HepG2 (cell line): Measurements from ENCODE around the gene MXRA8. TPM values are rescaled to one million over a fixed set of nuclear protein-coding genes. Genes with fewer than 3 reads are reported as not detected.

Experiments used
- ATAC-seq: fragments of 200-7000 bp; cut with Tn5 transposase; 3 replicates; pipeline ENCODE4 v1.9.1; 2020; ENCODE audit warnings: mild to moderate bottlenecking, moderate library complexity
- BruUV-seq: library from RNA; stranded (reverse); fragments of 400-500 nt; replicated peaks from 2 replicates; lab custom pipeline; 2021; lab: Mats Ljungman, UMichigan
- CTCF ChIA-PET: fragments of 300-600 bp; formaldehyde crosslinking; extraction: SDS; loops from one replicate; lab custom pipeline; 2021; ENCODE audit warnings: low total read pairs, inconsistent platforms, low intra/inter-chr PET ratio; lab: Yijun Ruan, JAX
- POLR2A ChIA-PET: fragments of 350-600 bp; sonication (Branson Sonifier 250); formaldehyde crosslinking; loops from one replicate; lab custom pipeline; 2020; ENCODE audit warnings: antibody characterized with exemption, inconsistent platforms; lab: Yijun Ruan, JAX
- DNase-seq: peaks from one replicate; pipeline ENCODE4 v3.0.0-alpha.2; 2015; ENCODE audit warnings: low spot score
- FAIRE-seq: peaks from 3 replicates; lab custom pipeline; 2011; peaks lifted over from hg19 to GRCh38; lab: Jason Lieb, UNC
- H2AFZ ChIP-seq: one replicate; pipeline ENCODE4 v1.6.1; 2011; ENCODE audit warnings: low read length, inconsistent platforms
- H3K27ac ChIP-seq: fragments of 300-600 bp; 3 replicates; pipeline ENCODE4 v1.8.0; 2011; ENCODE audit warnings: mixed run types, mild to moderate bottlenecking, mixed read lengths, low read length, inconsistent platforms; ENCODE audit not compliant: insufficient read depth; ENCODE audit errors: extremely low read length
- H3K27me3 ChIP-seq, 2 experiments: fragments of 200-600 bp in 1 of 2; 2 replicates in 1 of 2; 3 replicates in 1 of 2; pipeline versions ENCODE4 v1.6.0 to v1.8.0; 2011; ENCODE audit warnings: low read length in 2 of 2, mild to moderate bottlenecking in 2 of 2, moderate library complexity in 2 of 2, inconsistent platforms in 1 of 2; ENCODE audit not compliant: insufficient read depth in 2 of 2, control insufficient read depth in 1 of 2
- H3K36me3 ChIP-seq, 2 experiments: fragments of 200-600 bp in 1 of 2; replicated peaks in 1 of 2; 2 replicates in 1 of 2; 3 replicates in 1 of 2; pipeline versions ENCODE4 v1.5.1 to v1.8.0; 2011; ENCODE audit warnings: low read length in 2 of 2, inconsistent platforms in 1 of 2; ENCODE audit not compliant: insufficient read depth in 2 of 2, control insufficient read depth in 1 of 2
- H3K4me1 ChIP-seq: 2 replicates; pipeline ENCODE4 v1.5.1; 2012; ENCODE audit warnings: low read length, inconsistent platforms; ENCODE audit not compliant: insufficient read depth
- H3K4me2 ChIP-seq: 2 replicates; pipeline ENCODE4 v1.6.0; 2011; ENCODE audit warnings: low read depth, low read length, inconsistent platforms
- H3K4me3 ChIP-seq, 3 experiments: fragments of 200-600 bp in 1 of 3; sonication (generic), shearing (Covaris generic) in 1 of 3; replicated peaks in 1 of 3; 2 replicates each; pipeline ENCODE4 v1.5.1; 2011 to 2016; ENCODE audit warnings: low read length in 3 of 3, inconsistent platforms in 2 of 3, low read depth in 2 of 3, mild to moderate bottlenecking in 2 of 3, control low read depth in 1 of 3, mixed read lengths in 1 of 3; ENCODE audit not compliant: insufficient read depth in 1 of 3
- H3K79me2 ChIP-seq: one replicate; pipeline ENCODE4 v1.6.1; 2011; ENCODE audit warnings: low read length, inconsistent platforms; ENCODE audit not compliant: insufficient read depth
- H3K9ac ChIP-seq: 2 replicates; pipeline ENCODE4 v1.6.0; 2011; ENCODE audit warnings: mild to moderate bottlenecking, low read depth, low read length, inconsistent platforms; ENCODE audit not compliant: insufficient read depth
- H3K9me3 ChIP-seq: 2 replicates; pipeline ENCODE4 v1.5.1; 2012; ENCODE audit warnings: mild to moderate bottlenecking, low read length
- H4K20me1 ChIP-seq: 2 replicates; pipeline ENCODE4 v1.6.0; 2011; ENCODE audit warnings: inconsistent platforms, mild to moderate bottlenecking, low read length, moderate library complexity; ENCODE audit not compliant: insufficient read depth
- CBFB ChIP-seq: sonication (generic); formaldehyde crosslinking; IDR thresholded peaks from 2 replicates; pipeline ENCODE4 v1.4.0; 2020; ENCODE audit warnings: missing genetic modification reagents
- HOXA5 ChIP-seq: sonication (generic); formaldehyde crosslinking; IDR thresholded peaks from 2 replicates; pipeline ENCODE4 v1.4.0; 2020; ENCODE audit warnings: missing genetic modification reagents
- ISL2 ChIP-seq: sonication (generic); formaldehyde crosslinking; IDR thresholded peaks from 2 replicates; pipeline ENCODE4 v1.5.0; 2020; ENCODE audit warnings: missing genetic modification reagents
- SMC3 ChIP-seq: IDR thresholded peaks from 2 replicates; pipeline ENCODE4 v1.6.1; 2011; ENCODE audit warnings: low read length, improper control_type of control experiment
- SNAPC4 ChIP-seq: sonication (generic); formaldehyde crosslinking; IDR thresholded peaks from 2 replicates; pipeline ENCODE4 v1.4.0; 2020; ENCODE audit warnings: mild to moderate bottlenecking, missing genetic modification reagents
- ZNF142 ChIP-seq: sonication (generic); formaldehyde crosslinking; IDR thresholded peaks from 2 replicates; pipeline ENCODE4 v1.4.0; 2020; ENCODE audit warnings: missing genetic modification reagents
- ZNF280B ChIP-seq: sonication (generic); formaldehyde crosslinking; IDR thresholded peaks from 2 replicates; pipeline ENCODE4 v1.5.0; 2020; ENCODE audit warnings: missing genetic modification reagents, mild to moderate bottlenecking, borderline replicate concordance
- WGBS: methylation state at CpG from one replicate; pipeline ENCODE4 v1.1.6; 2017; ENCODE audit warnings: low lambda C conversion rate; 5-methylcytosine and 5-hydroxymethylcytosine counted together
- in situ Hi-C: cut with HindIII; loops from 2 replicates; pipeline ENCODE4 v1.10.0; 2017; ENCODE audit warnings: low pct_unique_long_range_greater_than_20kb; ENCODE audit not compliant: extremely low pct_ligation_motif_present
- intact Hi-C: fragments of 100-400 bp; cut with micrococcal nuclease; formaldehyde crosslinking; loops from one replicate; pipeline ENCODE4 v1.10.0; 2022; ENCODE audit not compliant: unreplicated experiment
- polyA plus RNA-seq, 8 experiments: library from polyadenylated mRNA; depleted of rRNA in 3 of 8; stranded (reverse) in 7 of 8; unstranded in 1 of 8; fragments of >200 nt; fragmentation: Illumina TruSeq in 4 of 8; extraction: Trizol in 4 of 8; gene quantifications; 2 replicates each; pipeline versions ENCODE4 v1.2.1 to v1.2.3, GENCODE V29; 2011 to 2016; ENCODE audit warnings: low read depth in 4 of 8, missing spikeins in 1 of 8, mixed read lengths in 1 of 8; ENCODE audit not compliant: insufficient read depth in 1 of 8
- total RNA-seq, 5 experiments: library from RNA; depleted of rRNA; stranded (reverse); fragments of >200 nt; fragmentation: Illumina TruSeq; extraction: Trizol; gene quantifications; 2 replicates each; pipeline ENCODE4 v1.2.3, GENCODE V29; 2016; ENCODE audit warnings: low read depth in 1 of 5

The MXRA8 gene
- total and polyA plus RNA-seq, 2 of the 13 experiments (the other 11 are each of a cell fraction or from before 2014, with no cell fraction given), result 19.8 to 44.8 TPM

- H3K4me2 ChIP-seq, result 0 out of 2 replicates have a peak overlapping the region, but pooled peaks have one; percentile 11
- no peaks in the 10 kb centered on the region for H4K20me1 ChIP-seq
- peak; percentile 65 for ATAC-seq
- BruUV-seq, result no TSS peak
- CTCF ChIA-PET, result interaction anchor here (1.8 to 1.9 kb wide), 2 partner anchors 23 to 27 kb away, joined by 11 to 13 read pairs; partner anchors contain the start of gene DVL1
- POLR2A ChIA-PET, result interaction anchor here (1.2 to 3.0 kb wide), 9 partner anchors 10 to 62 kb away, joined by 3 to 17 read pairs (median 6); partner anchors contain the start of gene CCNL2
- H3K9ac ChIP-seq, result 0 out of 2 replicates have a peak overlapping the region, but pooled peaks have one; percentile 32
- H2AFZ ChIP-seq, result no peak overlapping the region
- peaks cover 36% of the 10 kb centered on the region for H3K4me1 ChIP-seq
- H3K27me3 ChIP-seq, result no peaks in the 10 kb centered on the region; a peak in 1 of 5 replicates
- no peaks in the 10 kb centered on the region for H3K9me3 ChIP-seq
- WGBS, result 92% methylated on average over 4 of the region's 26 CpGs
- peak; percentile 47 for DNase-seq
- intact Hi-C loops, result loop anchor here (1.0 kb wide), 1 partner anchor 25 kb away; no protein-coding TSS in a partner anchor
- in situ Hi-C loops, result no loop called here
- no peak overlapping the region for H3K4me3 ChIP-seq
- no peak overlapping the region for H3K27ac ChIP-seq
- no peak for FAIRE-seq
- peaks cover 19% of the 10 kb centered on the region for H3K79me2 ChIP-seq
- H3K36me3 ChIP-seq, result peaks cover 0 to 3% of the 10 kb centered on the region in 2 experiments; a peak in 1 of 5 replicates
- TF ChIP-seq HOXA5 (peak; percentile 63; the same call in 1 of the 2 replicates), CBFB (CRISPR knock-in tag) (no peak), SNAPC4 (no peak), ZNF280B (CRISPR knock-in tag) (no peak), ISL2 (CRISPR knock-in tag) (0 out of 2 replicates have a peak, but pooled peaks have one; percentile 41), SMC3 (peak; percentile 58; the same call in 1 of the 2 replicates), ZNF142 (CRISPR knock-in tag) (0 out of 2 replicates have a peak, but pooled peaks have one; percentile 43)
These were observed 13.7 kb upstream of the MXRA8 start for GRCh38 chr1:1371746-1372711.
